Astrocyte of the spinal cord (primary cell): ENCODE measurements around the gene PJA2.

ENCODE experiments used
- DNase-seq: peaks from one replicate; pipeline ENCODE4 v3.0.0; 2011; ENCODE audit warnings: low read depth, low spot score
- H3K4me3 ChIP-seq: 2 replicates; pipeline ENCODE4 v1.5.1; 2011; ENCODE audit warnings: low read depth, mild to moderate bottlenecking, low read length, moderate library complexity
- in situ Hi-C: cut with HindIII; loops from 2 replicates; pipeline ENCODE4 v1.10.0; 2017; ENCODE audit warnings: low sequenced_read_pairs
- TF ChIP-seq, protein P1 (sequence below): IDR thresholded peaks from 2 replicates; pipeline ENCODE4 v1.5.1; 2012; ENCODE audit warnings: low read depth, mild to moderate bottlenecking, low read length, inconsistent platforms

PJA2 gene, protein sequence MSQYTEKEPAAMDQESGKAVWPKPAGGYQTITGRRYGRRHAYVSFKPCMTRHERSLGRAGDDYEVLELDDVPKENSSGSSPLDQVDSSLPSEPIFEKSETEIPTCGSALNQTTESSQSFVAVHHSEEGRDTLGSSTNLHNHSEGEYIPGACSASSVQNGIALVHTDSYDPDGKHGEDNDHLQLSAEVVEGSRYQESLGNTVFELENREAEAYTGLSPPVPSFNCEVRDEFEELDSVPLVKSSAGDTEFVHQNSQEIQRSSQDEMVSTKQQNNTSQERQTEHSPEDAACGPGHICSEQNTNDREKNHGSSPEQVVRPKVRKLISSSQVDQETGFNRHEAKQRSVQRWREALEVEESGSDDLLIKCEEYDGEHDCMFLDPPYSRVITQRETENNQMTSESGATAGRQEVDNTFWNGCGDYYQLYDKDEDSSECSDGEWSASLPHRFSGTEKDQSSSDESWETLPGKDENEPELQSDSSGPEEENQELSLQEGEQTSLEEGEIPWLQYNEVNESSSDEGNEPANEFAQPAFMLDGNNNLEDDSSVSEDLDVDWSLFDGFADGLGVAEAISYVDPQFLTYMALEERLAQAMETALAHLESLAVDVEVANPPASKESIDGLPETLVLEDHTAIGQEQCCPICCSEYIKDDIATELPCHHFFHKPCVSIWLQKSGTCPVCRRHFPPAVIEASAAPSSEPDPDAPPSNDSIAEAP

DNA sequence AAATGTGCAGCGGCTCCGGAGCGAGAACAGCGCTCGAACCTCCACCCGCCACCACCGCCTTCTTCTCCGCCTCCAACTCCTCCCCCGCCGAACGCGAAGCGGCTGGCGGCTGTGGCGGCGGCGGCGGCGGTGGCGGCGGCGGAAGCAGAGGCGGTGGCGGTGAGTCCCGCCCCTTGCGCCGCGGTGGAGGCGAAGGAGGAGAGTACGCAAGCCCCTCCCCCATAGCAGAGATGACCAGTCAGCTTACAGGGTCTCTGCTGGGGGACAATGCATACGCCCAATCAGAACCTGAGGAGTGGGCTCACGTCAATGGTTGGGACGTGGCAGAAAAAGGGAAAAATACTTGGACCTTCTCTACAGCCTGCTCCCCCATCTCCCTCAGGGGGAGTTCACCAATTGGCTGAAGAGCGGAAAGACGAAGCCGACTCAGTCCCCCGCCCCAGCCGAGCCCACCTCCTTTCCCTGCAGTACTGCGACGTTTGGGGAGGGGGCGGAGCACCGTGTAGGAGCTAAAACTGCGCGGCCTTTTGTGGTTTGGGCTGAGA lies at the start of gene PJA2:
Gene PJA2 (minus strand): TSS at position 131 of the 545 bp plus-strand sequence. CDS start 26,541 bp downstream, outside the sequence.
- TF ChIP-seq, protein P1, sequence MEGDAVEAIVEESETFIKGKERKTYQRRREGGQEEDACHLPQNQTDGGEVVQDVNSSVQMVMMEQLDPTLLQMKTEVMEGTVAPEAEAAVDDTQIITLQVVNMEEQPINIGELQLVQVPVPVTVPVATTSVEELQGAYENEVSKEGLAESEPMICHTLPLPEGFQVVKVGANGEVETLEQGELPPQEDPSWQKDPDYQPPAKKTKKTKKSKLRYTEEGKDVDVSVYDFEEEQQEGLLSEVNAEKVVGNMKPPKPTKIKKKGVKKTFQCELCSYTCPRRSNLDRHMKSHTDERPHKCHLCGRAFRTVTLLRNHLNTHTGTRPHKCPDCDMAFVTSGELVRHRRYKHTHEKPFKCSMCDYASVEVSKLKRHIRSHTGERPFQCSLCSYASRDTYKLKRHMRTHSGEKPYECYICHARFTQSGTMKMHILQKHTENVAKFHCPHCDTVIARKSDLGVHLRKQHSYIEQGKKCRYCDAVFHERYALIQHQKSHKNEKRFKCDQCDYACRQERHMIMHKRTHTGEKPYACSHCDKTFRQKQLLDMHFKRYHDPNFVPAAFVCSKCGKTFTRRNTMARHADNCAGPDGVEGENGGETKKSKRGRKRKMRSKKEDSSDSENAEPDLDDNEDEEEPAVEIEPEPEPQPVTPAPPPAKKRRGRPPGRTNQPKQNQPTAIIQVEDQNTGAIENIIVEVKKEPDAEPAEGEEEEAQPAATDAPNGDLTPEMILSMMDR = peak; percentile 25
- in situ Hi-C loops = no loop called here
- DNase-seq = peak; percentile 100
- H3K4me3 ChIP-seq = peak within 1 kb of the TSS; percentile 96

DNA sequence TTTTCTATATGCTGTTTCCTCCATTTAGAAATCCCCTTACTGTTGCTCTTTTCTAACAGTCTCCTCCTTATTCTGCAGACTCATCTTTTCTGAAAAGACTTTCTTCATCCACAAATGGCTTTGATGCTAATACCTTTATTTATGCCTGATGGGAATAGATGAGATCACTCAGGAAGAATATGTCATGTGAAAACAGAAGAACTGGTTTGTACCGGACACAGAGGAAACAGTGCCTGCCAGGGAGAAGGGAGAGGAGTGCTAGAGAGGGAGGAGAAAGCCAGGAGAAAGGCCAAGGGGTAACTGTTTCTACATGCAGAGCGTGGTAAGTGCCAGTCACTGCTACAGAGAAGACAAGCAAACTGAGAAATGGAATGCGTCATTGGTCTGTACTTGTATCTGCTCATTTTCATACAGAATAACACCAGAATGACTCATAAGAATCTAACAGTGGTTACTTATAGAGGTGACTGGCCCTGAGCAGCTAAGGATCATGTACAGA lies 45.9 kb upstream of the PJA2 start:
- H3K4me3 ChIP-seq = no peak overlapping the region
- in situ Hi-C loops = no loop called here
- TF ChIP-seq, protein P1 = no peak
- DNase-seq = peak; percentile 98

DNA sequence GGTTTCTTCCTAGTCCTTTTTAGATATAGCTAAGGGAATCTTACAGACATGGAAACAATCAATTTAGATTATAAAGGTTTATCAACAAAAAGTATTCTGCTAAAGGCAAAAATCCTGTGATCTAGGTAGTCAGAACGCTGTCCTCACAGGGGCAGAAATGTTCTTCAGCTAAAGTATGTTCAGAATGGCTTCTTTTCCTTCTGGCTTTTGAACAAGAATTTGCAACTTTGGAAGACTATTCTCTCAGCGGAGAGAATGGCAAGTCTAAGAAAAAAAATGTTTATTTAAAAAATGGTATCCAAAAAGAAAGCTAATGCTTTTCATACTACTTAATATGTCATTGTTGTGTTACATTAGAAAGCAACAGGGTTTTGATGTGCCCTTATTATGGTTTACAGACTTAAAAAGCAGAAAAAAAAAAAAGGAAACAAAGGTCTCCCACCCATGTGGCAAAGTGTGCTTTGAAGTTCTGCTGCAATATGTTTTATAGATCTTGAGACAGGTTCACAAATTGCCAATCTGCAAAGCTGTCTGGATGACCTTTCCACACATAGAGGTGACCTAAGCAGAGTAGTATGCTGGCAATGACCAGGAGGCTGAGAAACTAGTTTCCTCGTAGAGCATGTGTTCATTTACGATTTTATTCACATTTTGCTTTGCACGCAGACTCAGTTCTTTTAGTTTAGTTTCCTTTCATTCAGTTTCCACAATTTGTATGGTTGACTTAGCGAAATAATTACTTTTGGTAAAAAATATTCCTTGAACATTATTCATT lies 45.1 kb upstream of the PJA2 start:
- TF ChIP-seq, protein P1 = no peak
- no peak overlapping the region for H3K4me3 ChIP-seq
- peak; percentile 57 for DNase-seq
- in situ Hi-C loops = no loop called here

DNA sequence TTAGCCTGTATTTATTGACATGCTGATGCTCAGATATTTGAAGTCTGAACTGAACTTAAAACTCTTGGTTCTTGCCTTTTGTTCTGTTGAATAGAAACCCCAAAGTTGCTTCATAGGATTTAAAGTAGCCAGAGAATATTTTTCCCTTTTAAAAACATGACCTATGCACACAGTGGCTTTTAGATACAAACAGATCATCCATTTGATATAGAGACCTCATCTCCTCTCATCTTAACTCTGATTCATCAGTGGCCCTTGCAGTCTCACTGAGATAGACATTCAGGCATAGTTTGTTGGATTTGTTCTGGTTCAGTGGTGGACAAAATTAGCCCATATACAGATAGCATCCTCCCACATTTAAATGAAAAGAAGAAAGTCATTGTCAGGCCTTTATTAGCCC lies 43.5 kb upstream of the PJA2 start:
- DNase-seq = no peak
- TF ChIP-seq, protein P1 = no peak
- no peak overlapping the region for H3K4me3 ChIP-seq
- in situ Hi-C loops = no loop called here

DNA sequence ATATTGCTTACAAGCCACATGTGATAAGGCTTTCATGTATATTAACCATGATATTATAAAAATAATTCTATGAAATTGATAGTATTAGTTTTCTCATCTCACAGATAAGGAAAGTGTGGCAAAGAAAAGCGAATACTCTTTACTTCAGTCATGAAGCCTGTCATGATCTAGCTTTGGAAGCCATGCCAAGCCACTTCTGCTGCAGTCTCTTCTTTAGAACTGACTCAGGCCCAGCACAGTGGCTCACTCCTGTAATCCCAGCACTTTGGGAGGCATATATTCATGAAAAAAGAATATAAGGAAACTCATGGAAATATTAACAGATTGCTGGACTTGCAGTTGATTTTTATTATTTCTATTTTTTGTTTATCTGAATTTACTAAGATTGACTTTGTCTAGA lies 42.9 kb upstream of the PJA2 start:
- in situ Hi-C loops = no loop called here
- DNase-seq = no peak
- TF ChIP-seq, protein P1 = no peak
- no peak overlapping the region for H3K4me3 ChIP-seq

DNA sequence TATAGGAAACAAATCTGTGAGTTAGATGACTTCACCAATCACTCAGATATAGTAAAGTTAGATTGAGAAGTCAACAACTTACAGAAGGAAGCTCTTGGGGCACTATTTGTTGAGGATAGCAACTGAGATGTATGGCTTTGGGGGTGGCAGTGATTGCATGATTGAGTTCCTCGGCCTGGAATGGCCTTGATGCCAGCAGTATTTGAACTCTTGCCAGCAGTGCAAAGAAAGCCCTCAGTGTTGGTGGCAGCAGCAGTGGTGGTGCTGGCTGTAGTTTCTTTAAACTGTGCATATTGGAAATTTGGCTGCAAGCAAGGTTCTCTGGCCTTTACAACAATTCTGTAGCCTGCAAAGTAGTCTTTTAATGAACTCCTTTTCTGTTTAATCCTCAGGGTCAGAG lies 41.4 kb upstream of the PJA2 start:
- no peak for DNase-seq
- in situ Hi-C loops = no loop called here
- TF ChIP-seq, protein P1 = no peak
- no peak overlapping the region for H3K4me3 ChIP-seq
